BJ (cell line): Measurements from ENCODE around the gene ATXN2L. TPM values are rescaled to one million over a fixed set of nuclear protein-coding genes. Genes with fewer than 3 reads are reported as not detected.

Source experiments
- CTCF ChIA-PET: fragments of 350-600 bp; formaldehyde crosslinking; extraction: SDS; loops from one replicate; lab custom pipeline; 2021; ENCODE audit warnings: antibody characterized with exemption, inconsistent platforms; lab: Yijun Ruan, JAX
- POLR2A ChIA-PET: fragments of 300-600 bp; sonication (Branson Sonifier 250); formaldehyde crosslinking; extraction: SDS; loops from one replicate; lab custom pipeline; 2021; ENCODE audit warnings: antibody characterized with exemption; lab: Charles Lee
- DNase-seq: peaks from one replicate; pipeline ENCODE4 v3.0.0-alpha.2; 2011; ENCODE audit warnings: low read depth
- H3K27me3 ChIP-seq: 2 replicates; pipeline ENCODE4 v1.6.0; 2011; ENCODE audit warnings: low read length; ENCODE audit not compliant: control insufficient read depth, insufficient read depth
- H3K36me3 ChIP-seq: 2 replicates; pipeline ENCODE4 v1.5.1; 2011; ENCODE audit warnings: low read length; ENCODE audit not compliant: control insufficient read depth, insufficient read depth
- H3K4me3 ChIP-seq: 2 replicates; pipeline ENCODE4 v1.5.1; 2011; ENCODE audit warnings: low read depth, mild to moderate bottlenecking, control low read depth, low read length
- CTCF ChIP-seq: IDR thresholded peaks from 2 replicates; pipeline ENCODE4 v1.5.1; 2011; ENCODE audit warnings: low read depth, mild to moderate bottlenecking, control low read depth, inconsistent platforms, low read length, moderate library complexity; ENCODE audit not compliant: insufficient read depth
- polyA plus RNA-seq: library from polyadenylated mRNA; depleted of rRNA; stranded (reverse); fragments of >200 nt; gene quantifications from 2 replicates; pipeline ENCODE4 v1.2.3, GENCODE V29; 2011; rRNA removed
- small RNA-seq: library from RNA; depleted of rRNA; stranded (forward); fragments of <200 nt; gene quantifications from one replicate; pipeline ENCODE3, GENCODE V24; 2012; ENCODE audit warnings: low replicate concordance, low read depth; ENCODE audit not compliant: insufficient read length

Gene ATXN2L
- polyA plus RNA-seq, 1 experiment, result 19.9 TPM

GRCh38 chr16:28883221-28883996 is 60.6 kb downstream of the ATXN2L start:
- TF ChIP-seq CTCF, result no peak
- Histone ChIP-seq H3K4me3 (no peak overlapping the region), H3K27me3 (no peaks in the 10 kb centered on the region), H3K36me3 (no peaks in the 10 kb centered on the region)
- DNase-seq, result no peak
- ChIA-PET POLR2A (no interaction called here), CTCF (interaction anchor here (0.9 to 1.3 kb wide), 3 partner anchors 18 to 62 kb away, joined by 3 to 4 read pairs (median 3); partner anchors contain the start of gene TUFM)

GRCh38 chr16:28884045-28884444 is 61.2 kb downstream of the ATXN2L start:
- H3K4me3 ChIP-seq, result no peak overlapping the region
- no peak for TF ChIP-seq CTCF
- no peaks in the 10 kb centered on the region for H3K36me3 ChIP-seq
- ChIA-PET CTCF (interaction anchor here (1.0 kb wide), 1 partner anchor 12 kb away, joined by 4 read pairs; no protein-coding TSS in a partner anchor), POLR2A (no interaction called here)
- H3K27me3 ChIP-seq, result no peaks in the 10 kb centered on the region
- DNase-seq, result no peak

Small RNA genes lying within 50 kb of the gene (small RNA-seq; reads per million reads assigned to genes)
- not detected for gene RF00416

Other genes with a start within 250 kb of the ATXN2L start
- not detected in 2 replicates for gene SULT1A2, start 225.9 kb upstream of the ATXN2L start, polyA plus RNA-seq
- gene SULT1A1, start 213.0 kb upstream of the ATXN2L start, polyA plus RNA-seq, result 0.12 and 0.13 TPM in 2 replicates
- 0.23 TPM in 1 of 2 replicates, not detected in the other for gene NPIPB8, start 184.9 kb upstream of the ATXN2L start, polyA plus RNA-seq
- gene EIF3C, start 111.5 kb upstream of the ATXN2L start, polyA plus RNA-seq, result 349 and 418 TPM in 2 replicates
- 0.16 and 0.20 TPM in 2 replicates for gene NPIPB9, start 71.2 kb upstream of the ATXN2L start, polyA plus RNA-seq
- gene TUFM, start 23.3 kb downstream of the ATXN2L start, polyA plus RNA-seq, result 77.2 and 118 TPM in 2 replicates
- 14.6 and 24.7 TPM in 2 replicates for gene SH2B1, start 40.8 kb downstream of the ATXN2L start, polyA plus RNA-seq
- gene ATP2A1, start 55.5 kb downstream of the ATXN2L start, polyA plus RNA-seq, result 0.38 and 0.44 TPM in 2 replicates
- 14.5 and 20.4 TPM in 2 replicates for gene RABEP2, start 102.2 kb downstream of the ATXN2L start, polyA plus RNA-seq
- not detected in 2 replicates for gene CD19, start 109.0 kb downstream of the ATXN2L start, polyA plus RNA-seq
- 23.6 and 30.7 TPM in 2 replicates for gene NFATC2IP, start 127.9 kb downstream of the ATXN2L start, polyA plus RNA-seq
- 20.4 and 52.7 TPM in 2 replicates for gene SPNS1, start 151.8 kb downstream of the ATXN2L start, polyA plus RNA-seq
- 3.1 and 6.3 TPM in 2 replicates for gene LAT, start 162.1 kb downstream of the ATXN2L start, polyA plus RNA-seq